Right lung (tissue), 5 donors: Measurements from ENCODE around the gene ROBO2. TPM values are rescaled to one million over a fixed set of nuclear protein-coding genes. Genes with fewer than 3 reads are reported as not detected.
A peak's percentile ranks its signal among the peaks of the same experiment; 100 is the strongest.
"Not testable (repeated sequence)": the region's sequence is repeated elsewhere in the genome, so short reads cannot be mapped to it uniquely, and the experiment has no call there.

Experiments used
- DNase-seq, 2 donors: peaks; one replicate each; pipeline ENCODE4 v3.0.0-alpha.2; 2013
- polyA plus RNA-seq, 5 donors: library from polyadenylated mRNA; unstranded; fragments of 120-200 nt; gene quantifications; one replicate each; pipeline versions ENCODE4 v1.2.1 to v1.2.3, GENCODE V29; 2013; ENCODE audit warnings: inconsistent platforms in 1 of 5, low replicate concordance in 1 of 5; ENCODE audit not compliant: insufficient read length in 5 of 5, insufficient read depth in 1 of 5

The ROBO2 gene
- polyA plus RNA-seq, 5 donors: 31.9 to 66.1 (median 59.9) TPM

DNA sequence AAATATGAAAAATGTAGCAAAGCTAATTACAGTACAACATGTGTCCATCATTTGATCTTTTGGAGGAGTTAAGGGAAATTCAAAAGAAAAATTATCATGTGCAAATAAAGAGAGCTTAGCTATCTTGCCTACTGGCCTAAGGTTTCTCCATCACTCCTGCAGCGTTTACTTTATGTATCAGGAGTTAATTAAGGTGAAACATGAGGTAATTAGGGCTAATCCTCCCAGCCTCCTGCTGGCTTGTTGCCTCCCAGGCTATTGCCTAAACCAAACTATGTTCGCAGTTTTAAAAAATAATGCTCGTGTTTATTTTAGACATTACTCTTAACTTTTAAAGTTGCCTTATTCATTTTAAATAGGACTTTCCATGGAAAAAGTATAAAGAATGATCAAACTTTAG is 367.5 kb downstream of the ROBO2 start:
- DNase-seq: no peak

DNA sequence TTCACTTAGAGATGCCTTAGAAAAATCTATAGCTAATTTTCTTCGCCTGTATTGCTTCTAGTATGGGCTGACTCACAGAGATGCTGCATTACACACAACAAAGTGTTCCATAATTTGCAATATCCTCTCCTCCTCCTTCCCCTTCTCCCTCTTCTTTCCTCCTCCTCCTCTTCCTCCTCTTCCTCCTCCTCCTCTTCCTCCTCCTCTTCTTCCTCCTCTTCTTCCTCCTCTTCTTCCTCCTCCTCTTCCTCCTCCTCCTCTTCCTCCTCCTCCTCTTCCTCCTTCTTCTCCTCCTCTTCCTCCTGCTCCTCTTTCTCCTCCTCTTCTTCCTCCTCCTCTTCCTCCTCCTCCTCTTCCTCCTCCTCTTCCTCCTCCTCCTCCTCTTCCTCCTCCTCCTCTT is 370.4 kb downstream of the ROBO2 start:
- not testable (repeated sequence) for DNase-seq

DNA sequence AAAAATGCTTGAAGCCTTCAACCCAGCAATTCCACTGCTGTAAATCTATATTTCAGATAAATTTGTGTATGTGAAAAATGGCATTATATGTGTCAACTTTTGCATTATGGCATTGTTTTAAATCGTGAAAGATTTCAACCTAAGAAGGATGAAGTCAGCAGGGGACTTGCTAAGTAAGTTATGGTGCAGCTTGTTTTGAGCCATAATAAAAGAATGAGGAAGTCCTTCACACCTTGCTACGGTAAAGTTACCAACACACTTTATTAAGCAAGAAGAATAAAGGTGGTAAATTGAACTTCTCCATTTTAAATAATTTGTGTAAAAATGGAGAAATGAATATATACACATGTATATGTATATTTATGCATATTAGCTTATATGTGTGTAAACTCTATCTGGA is 371.4 kb downstream of the ROBO2 start:
- DNase-seq: no peak

DNA sequence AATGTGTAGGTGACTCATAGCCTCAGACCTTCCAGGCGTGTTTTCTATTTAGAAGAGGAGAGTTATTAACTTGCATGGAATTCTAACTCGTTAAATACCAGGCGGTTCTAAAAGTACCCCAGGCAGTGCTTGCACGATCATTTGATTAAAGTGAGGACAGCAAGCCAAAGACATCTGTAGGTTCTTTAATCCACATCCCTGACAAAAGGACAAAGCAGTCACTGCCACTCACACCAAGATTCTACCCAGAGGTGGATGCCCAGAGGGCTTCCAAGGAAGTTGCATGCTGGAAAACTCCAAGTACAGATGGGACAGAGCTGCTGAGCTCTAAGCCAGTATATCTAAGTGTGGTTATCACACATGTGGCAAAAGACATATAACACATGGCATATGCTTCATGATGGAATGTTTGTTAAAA is 372.1 kb downstream of the ROBO2 start:
- no peak for DNase-seq

DNA sequence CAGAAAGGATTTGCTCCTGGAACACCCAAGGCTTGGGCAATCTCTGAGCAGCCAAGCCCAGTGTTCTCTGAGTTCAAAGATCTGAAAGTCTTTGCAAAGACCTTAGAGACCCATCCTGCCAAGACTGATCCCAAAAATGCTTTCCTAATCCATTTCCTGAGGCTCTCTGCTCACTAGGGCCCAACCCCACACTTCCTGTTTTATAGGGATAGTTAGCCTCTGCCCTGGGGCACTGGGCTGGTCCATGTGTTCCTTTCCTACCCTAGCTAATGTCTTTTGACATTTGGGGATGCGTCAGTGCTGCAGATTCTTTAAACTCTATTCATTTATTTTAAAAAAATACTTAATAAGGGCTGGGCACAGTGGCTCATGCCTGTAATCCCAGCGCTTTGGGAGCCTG is 372.7 kb downstream of the ROBO2 start:
- no peak for DNase-seq

DNA sequence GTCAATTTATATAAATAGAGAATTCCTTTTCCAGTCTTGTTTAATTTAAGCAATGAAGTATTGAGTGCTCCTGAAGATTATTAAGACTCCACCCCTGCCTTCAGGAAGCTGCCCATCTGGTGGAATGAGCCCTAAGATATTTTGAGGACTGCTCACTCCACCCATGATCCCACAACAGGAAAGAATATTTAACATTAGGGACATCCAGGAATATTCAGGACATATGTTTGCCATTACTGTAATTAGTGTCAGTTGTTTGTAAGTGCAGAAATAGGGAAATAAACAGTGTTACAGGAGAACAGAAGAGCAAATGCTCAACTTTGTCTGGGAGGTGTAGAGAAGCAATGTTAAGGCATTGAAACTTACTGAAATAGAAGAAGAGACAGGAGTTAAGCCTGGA is 375.0 kb downstream of the ROBO2 start:
- no peak for DNase-seq

DNA sequence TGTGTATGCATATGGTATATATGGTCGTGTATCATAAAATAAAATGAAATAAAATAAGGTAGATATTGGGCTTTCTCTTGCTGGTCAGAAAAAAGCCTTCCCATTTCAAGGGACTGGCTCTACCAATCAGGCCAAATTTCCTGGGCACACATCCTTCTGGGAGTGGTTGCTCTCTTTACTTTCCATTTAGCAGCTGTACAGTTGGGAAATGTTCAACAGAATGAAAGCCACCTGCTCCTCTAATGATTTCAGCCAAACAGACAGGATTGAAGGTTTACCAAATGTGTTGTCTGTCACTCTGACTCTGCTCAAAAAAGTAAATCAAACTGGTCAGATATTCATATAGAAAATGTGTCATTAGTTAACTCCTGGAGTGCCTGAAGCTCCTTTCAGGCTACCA is 380.4 kb downstream of the ROBO2 start:
- no peak for DNase-seq

DNA sequence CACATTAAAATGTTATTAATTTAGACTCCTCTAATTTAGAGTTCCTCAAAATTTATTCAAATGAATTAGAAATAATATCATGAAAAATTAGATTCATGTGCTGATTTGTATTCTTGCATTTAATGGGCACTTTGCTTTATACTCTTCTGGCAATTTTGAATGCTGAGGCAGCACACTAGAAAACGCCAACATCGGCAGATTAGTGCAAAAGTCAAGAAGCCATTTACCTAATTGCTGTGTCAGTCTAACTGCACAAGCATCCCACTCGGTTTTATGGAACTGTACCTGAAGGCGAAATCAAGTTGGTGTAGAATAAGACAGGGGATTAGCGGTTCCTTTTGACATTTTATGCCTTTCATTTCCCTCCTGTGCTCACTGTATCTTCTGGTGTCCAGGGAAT is 382.0 kb downstream of the ROBO2 start:
- no peak for DNase-seq

DNA sequence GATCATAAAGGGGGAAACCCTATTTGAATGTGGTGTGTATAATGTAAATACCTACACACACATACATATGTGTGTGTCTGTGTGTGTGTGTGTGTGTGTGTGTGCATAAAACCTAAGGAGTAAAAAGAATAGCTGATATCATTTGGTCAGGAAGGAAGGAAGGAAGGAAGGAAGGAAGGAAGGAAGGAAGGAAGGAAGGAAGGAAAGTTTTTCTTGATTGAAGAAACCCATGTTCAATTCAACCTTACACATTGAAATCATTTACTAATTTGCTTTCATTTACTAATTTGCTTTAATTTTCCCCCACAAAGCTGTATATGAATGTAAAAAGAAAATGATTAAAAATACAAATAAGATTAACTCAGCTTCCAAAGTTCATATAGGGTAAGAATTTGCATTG is 386.6 kb downstream of the ROBO2 start:
- DNase-seq: no peak

DNA sequence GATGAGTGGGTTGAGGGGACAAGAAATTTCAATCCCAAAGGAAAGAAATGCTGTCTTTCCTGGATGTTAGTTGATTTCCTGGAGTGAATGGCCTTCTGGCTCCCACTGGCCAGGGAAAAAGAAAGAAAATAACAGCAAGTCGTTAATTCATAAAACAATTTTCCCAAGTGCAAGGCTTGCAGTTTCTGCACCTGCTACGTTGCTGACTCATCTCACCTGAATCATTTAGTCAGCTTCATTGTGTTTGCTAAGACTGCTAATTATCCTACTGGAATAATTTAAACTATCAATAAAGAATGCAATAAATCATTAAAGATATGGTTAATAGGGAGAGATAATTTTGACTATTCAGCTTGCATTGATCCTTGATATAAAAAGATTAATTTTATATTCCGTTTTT is 387.6 kb downstream of the ROBO2 start:
- no peak for DNase-seq

DNA sequence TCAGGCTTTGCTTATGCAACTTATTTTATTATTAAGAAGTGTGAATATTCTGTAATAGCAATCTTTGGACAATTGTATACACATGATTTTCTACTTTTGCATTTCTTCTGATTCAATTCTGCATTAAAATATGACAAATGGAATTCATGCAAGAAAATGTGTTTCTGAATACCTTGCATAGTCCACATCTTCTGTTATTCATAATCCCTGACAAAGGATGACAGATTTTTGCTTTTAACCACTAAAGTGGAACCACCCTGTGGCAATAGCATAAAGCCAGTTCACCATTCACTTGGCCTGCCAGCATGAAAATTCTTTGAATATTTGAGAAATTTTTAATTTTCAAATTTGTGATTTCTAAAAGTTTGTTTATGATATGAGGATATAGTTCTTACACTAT is 397.0 kb downstream of the ROBO2 start:
- no peak for DNase-seq

DNA sequence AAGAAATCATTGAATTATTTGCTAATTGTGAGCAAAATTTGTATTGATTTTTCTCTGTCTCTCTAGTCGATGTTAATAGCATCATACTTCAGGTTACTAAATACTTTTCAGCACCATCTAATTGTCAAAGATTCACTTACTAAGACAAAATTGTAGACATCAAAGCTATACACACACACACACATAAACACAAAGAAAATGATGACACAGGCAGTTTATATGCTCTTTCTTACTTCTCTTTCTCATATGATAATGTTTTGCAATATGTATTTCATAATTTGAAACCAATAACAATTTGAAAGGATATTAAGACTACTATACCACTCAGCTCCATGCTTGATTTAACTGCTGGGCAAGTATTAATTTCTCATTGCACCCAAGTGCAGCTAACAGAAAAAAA is 406.2 kb downstream of the ROBO2 start:
- no peak for DNase-seq

DNA sequence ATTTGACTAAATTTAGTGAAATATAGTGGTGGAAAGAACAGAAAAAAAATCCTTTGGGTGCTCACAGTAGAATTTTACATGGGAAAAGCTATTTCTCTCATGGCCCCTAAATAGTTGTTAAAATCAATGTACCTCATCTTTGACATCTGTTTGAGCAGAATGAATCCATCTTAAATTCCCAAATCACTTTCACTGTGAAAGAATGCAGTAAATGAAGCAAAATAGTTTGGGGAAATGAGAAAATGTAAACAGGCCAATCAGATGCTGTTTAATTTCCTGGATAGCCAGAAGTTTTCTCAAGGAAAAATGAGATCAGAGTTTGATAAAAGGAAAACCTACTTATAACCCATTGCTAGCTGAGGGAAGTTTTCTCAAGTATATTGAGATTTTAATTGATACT is 406.9 kb downstream of the ROBO2 start:
- DNase-seq: no peak

DNA sequence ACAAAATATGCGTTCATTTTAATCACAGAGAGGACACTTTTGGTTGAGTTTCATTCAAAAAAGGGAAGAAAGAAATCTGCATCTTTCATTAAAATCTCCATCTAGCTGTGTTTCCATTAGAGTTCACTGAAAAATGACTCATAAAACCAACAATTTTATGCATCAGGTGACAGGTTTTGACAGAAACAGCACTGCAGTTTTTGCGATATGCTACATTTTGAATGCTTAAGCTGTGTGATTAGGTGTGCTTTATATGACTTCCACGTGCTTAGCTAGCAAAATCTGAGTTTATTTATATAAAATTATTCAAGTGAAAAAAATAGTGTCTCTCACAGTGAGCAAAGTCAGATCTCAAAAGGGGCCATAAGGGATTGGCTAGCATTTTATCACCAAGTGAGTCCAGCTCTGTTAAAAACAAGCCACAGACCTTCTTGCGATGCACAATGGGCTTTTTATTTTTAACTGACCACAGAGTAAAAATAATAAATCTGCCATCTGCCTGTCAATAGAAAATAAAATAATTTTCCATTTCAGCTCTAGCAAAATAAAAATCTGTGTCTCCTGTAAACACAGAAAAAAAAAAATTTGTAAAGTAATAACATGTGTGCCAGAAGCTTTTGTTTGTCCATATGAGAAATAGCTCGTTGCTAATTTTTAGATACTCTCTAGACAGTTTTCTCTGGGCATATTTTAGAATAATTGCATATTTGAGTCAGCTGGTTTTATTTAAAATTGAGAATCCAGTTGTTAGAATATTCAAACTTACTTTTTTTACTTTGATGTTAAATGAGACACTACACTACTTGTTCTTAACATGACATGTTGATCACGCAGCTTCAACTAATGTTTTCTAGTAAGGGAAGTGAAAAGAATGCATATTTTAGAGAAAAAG is 409.8 kb downstream of the ROBO2 start:
- no peak for DNase-seq

DNA sequence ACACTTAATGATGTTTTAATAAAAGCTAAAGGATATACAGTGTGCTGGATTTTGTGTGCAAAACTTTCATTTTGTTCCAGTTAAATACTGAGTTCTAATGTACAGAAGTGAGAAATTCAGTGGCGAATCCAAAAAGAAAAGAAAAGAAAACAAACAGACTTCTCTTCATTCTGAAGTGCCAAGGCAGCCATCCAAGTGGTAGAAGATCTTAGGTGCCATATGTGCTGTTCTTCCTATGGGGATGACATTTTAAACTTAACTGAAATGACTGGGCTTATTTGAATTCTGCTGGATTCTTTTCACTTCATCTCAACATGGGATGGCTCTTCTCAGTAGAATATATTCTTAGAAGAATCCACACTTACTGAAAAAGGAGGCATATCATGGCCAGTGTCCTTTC is 416.5 kb downstream of the ROBO2 start:
- no peak for DNase-seq

DNA sequence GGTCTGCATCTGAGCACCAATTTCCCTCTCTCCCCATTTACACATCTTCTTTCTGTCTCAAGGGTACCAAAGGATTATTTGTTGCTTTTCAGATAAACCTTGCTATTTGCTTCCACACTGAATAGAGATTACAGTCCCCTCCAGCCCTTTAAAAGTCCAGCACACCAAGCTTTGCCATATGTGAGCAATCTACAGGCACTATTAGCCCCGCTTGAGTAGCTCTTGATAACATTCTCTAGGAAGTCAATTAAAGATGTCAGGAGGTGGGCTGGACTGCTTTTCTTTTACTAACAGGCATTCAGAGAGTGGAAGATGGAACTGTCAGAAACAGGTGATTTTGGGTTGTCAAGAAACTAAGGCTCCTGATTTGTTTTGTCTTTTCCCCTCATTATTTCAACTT is 417.0 kb downstream of the ROBO2 start:
- DNase-seq: no peak

DNA sequence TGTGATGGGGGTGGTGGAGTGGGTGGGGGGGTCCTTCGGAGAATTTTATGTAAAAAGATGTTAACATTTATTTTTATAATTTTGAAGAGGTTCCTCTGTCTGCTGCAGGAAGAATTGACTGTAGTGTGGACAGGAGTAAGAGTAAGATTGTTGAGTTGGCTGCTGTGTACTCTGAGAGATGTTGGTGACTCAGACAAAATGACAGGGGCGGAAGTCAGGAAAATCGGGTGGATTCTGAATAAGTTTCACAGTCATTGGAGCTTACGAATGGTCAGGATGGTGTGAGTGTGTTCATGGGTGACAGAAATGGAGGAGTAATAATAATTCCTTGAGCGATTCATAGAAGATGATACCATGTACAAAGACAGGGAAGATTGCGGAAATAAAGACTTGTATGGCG is 420.0 kb downstream of the ROBO2 start:
- no peak for DNase-seq

DNA sequence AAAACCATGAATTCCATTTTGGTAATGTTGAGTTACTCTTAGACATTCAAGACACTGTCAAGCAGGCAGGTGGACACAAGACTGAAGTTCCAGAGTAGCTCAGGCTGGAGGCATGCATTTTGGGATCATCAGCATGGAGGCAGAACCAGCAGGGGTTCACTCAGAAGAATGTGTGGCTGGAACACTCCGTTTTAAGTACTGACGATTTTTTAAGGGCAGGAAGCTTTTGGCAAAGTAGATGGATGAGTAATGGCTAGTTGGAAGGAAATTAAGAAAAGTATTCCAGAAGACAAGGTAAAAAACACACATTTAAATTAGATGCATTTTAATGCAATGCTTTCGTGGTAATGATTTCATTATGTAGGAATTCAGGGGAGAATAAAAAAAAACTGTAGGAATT is 420.4 kb downstream of the ROBO2 start:
- DNase-seq: no peak

DNA sequence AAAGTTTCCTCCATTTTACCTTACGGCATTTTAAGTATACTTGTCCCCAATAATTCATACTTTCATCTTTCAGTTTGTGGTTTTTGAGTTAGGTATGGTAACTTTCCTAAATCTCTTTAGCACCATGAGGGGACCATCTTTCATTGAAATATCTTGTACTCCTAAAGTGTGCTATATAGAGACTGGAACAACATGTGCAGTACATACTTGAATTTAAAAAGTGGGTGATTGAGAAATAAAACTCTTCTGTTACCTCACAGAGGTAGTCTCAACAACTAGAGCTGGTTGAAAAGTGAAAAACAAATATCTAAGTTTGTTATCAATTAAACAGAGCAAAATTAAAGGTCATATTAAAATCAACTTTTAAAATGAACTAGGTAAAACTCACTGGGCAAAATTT is 423.1 kb downstream of the ROBO2 start:
- DNase-seq: no peak

DNA sequence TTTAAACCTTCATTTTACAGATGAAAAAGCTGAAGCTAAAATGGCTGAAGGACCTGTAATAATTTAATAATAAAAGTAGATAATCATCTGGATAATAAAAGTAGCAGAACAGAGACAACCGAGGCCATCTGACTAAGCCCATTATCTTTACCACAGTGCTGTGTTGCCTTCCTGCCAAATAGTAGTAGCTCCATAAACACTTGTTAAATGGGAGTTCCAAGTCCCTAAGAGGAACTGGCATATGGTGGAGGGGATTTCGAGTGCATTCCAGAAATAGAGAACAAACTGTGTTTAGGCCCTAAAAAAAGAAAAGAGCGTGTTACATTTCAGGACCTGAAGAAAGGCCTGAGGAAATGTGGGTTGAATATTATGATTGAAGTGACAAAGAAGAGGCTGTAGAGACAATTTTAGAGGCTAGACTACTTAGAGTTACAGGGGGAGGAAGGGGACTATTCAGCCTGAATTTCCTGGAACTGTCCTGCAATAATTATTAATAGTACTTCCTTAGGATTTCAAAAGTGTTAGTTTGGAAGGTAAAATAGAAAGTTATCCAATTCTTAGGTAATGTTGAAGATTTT is 424.3 kb downstream of the ROBO2 start:
- no peak for DNase-seq

DNA sequence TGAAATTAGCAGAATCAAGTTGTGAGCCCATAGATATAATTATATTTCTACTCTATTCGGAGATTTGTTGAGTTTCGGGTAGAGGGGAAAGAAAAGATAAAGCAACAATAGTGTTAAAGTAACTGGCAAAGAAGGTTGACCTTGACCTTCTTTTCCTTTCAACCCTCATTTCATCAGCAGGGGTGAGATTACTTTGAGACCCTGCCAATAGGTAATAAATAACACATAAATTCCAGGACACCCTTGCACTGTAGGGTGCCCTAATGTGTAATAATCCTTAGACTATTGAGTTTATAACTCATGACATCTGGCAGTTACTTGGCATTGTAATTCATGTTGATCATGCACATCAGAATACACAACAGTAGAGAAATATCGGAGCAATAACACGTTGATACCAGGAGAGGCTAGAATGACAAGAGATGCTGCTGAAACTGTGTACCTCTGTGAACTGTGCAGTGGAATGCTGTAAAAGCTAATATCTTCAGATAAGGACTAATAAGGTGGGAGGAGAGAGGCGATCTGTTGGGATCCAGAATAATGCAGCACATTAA is 426.7 kb downstream of the ROBO2 start:
- DNase-seq: no peak

DNA sequence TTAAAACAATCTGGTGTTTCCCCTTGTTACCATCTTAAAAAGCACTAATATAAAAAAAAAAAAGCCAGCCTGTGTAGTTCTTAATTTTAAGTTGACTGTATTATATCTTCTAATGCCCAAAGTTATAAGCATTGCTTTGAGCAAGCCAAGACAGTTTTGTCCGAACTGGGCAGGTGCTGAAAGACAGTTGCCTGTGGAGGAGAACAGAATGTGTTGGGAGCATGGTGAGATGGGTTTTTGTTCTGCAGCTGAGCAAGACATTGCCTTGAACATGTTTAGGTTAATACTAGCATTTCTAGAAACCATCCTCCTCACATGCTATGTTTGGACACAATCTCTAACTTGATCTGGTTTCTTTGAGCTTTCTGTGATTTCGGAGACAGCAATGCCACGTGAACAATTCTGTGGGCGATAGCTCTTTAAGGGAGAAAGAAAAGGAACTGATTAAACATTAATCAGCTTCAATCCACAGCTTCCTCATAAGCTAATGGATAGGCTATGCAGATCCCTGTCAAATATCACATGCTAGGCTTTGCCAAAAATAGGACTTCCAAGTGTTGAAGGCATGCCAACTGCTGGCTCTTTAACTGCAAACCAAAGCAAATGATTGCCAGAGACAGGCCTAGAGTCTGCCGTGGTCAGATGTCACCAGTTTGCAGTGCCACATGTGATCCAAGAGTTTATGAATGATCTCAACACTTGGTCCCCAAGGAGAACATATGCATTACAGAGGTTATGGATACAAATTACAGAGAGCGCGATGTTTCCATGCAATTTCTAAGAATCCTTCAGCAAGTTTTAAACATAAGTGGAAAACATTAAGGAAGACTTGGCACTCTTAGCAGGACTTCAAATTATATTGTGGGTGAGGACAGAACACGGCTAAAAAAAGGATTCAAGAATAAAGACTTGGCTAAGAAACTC is 428.1 kb downstream of the ROBO2 start:
- peak; percentile 41 to 42 for DNase-seq
